Loucy (cell line): ENCODE measurements around the gene RPS3.

ENCODE experiments used
- H2AFZ ChIP-seq: fragments of 200-600 bp; sonication (generic); 2 replicates; pipeline ENCODE4 v1.6.0; 2016; ENCODE audit warnings: antibody characterized with exemption, mild to moderate bottlenecking, low read length, moderate library complexity
- H3F3A ChIP-seq: fragments of 200-600 bp; 2 replicates; pipeline ENCODE4 v1.6.0; 2016; ENCODE audit warnings: antibody characterized with exemption, low read depth, mild to moderate bottlenecking
- H3K27me3 ChIP-seq: fragments of 200-600 bp; sonication (generic); 2 replicates; pipeline ENCODE4 v1.6.1; 2014; ENCODE audit warnings: low read length, mild to moderate bottlenecking; ENCODE audit not compliant: insufficient read depth, poor library complexity, severe bottlenecking
- H3K36me3 ChIP-seq: fragments of 200-600 bp; sonication (generic); 2 replicates; pipeline ENCODE4 v1.6.1; 2016; ENCODE audit warnings: low read length; ENCODE audit not compliant: insufficient read depth
- H3K4me1 ChIP-seq: fragments of 200-600 bp; sonication (generic); 2 replicates; pipeline ENCODE4 v1.5.1; 2014; ENCODE audit warnings: low read length, mild to moderate bottlenecking; ENCODE audit not compliant: insufficient read depth, poor library complexity, severe bottlenecking
- H3K4me2 ChIP-seq: fragments of 200-600 bp; sonication (generic); 2 replicates; pipeline ENCODE4 v1.6.0; 2014; ENCODE audit warnings: antibody characterized with exemption, low read length, low read depth, mild to moderate bottlenecking; ENCODE audit not compliant: poor library complexity, severe bottlenecking
- H3K4me3 ChIP-seq: fragments of 200-600 bp; sonication (generic); 2 replicates; pipeline ENCODE4 v1.5.1; 2014; ENCODE audit warnings: low read length, mild to moderate bottlenecking, mixed read lengths; ENCODE audit not compliant: poor library complexity, severe bottlenecking
- H3K79me2 ChIP-seq: fragments of 200-600 bp; sonication (generic); 2 replicates; pipeline ENCODE4 v1.6.1; 2014; ENCODE audit warnings: low read length; ENCODE audit not compliant: insufficient read depth
- H3K9ac ChIP-seq: fragments of 200-600 bp; sonication (generic); 2 replicates; pipeline ENCODE4 v1.6.0; 2014; ENCODE audit warnings: mild to moderate bottlenecking, low read depth, low read length, moderate library complexity; ENCODE audit not compliant: poor library complexity, severe bottlenecking
- H3K9me2 ChIP-seq: fragments of 200-600 bp; sonication (generic); replicated peaks from 2 replicates; pipeline ENCODE4 v1.6.1; 2016; ENCODE audit warnings: low read depth, low read length, mixed read lengths
- H3K9me3 ChIP-seq: fragments of 200-600 bp; sonication (generic); 2 replicates; pipeline ENCODE4 v1.6.1; 2014; ENCODE audit warnings: mild to moderate bottlenecking, antibody characterized with exemption, low read length, low read depth; ENCODE audit not compliant: insufficient read depth
- H4K20me1 ChIP-seq: fragments of 200-600 bp; sonication (generic); 2 replicates; pipeline ENCODE4 v1.6.0; 2014; ENCODE audit warnings: antibody characterized with exemption, low read length, mild to moderate bottlenecking; ENCODE audit not compliant: insufficient read depth, poor library complexity, severe bottlenecking
- EZH2phosphoT487 ChIP-seq: fragments of 200-600 bp; IDR thresholded peaks from 2 replicates; pipeline ENCODE4 v1.6.1; 2018; ENCODE audit warnings: antibody characterized with exemption, mild to moderate bottlenecking, moderate library complexity, borderline replicate concordance
- TF ChIP-seq, protein P1 (sequence below): fragments of 200-600 bp; sonication (generic); conservative IDR thresholded peaks from 2 replicates; pipeline ENCODE4 v1.5.1; 2014; ENCODE audit warnings: mild to moderate bottlenecking, antibody characterized with exemption, low read length

RPS3 gene

DNA sequence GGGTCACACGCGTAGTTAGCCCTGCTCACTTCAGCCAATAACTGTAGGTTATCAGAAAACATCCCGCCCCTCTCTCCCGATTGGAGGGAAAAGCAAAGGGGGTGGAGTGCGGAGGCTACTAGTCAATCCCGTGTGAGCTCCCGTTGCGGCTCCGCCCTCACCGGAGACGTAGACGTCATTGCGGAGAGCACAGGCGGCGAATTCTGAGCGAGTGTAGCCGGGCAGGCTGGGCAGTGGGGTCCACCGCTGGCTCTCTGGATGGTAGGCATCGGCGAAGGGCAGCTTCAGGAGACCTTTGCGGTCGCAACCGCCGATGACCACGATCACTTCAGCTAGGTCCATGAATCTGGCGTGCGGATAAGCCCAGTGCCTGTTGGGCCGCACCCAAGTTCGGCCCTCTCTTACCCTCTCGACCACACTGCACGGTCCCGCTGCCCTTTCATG, 29.0 kb downstream of the RPS3 start:
- H2AFZ ChIP-seq: no peak overlapping the region
- H3K27me3 ChIP-seq: no peaks in the 10 kb centered on the region
- no peak overlapping the region for H3K4me2 ChIP-seq

GRCh38 chr11:75428989-75429640, 29.8 kb downstream of the RPS3 start:
- Histone ChIP-seq H3K4me2 (no peak overlapping the region), H3F3A (no peaks in the 10 kb centered on the region), H3K27me3 (no peaks in the 10 kb centered on the region), H4K20me1 (no peaks in the 10 kb centered on the region), H3K9me3 (no peaks in the 10 kb centered on the region), H3K4me1 (no peaks in the 10 kb centered on the region), H3K9ac (no peak overlapping the region), H3K4me3 (no peak overlapping the region), H3K36me3 (no peaks in the 10 kb centered on the region), H3K79me2 (no peaks in the 10 kb centered on the region), H3K9me2 (no peaks in the 10 kb centered on the region), H2AFZ (no peak overlapping the region)
- TF ChIP-seq EZH2phosphoT487: no peak
- TF ChIP-seq, protein P1, sequence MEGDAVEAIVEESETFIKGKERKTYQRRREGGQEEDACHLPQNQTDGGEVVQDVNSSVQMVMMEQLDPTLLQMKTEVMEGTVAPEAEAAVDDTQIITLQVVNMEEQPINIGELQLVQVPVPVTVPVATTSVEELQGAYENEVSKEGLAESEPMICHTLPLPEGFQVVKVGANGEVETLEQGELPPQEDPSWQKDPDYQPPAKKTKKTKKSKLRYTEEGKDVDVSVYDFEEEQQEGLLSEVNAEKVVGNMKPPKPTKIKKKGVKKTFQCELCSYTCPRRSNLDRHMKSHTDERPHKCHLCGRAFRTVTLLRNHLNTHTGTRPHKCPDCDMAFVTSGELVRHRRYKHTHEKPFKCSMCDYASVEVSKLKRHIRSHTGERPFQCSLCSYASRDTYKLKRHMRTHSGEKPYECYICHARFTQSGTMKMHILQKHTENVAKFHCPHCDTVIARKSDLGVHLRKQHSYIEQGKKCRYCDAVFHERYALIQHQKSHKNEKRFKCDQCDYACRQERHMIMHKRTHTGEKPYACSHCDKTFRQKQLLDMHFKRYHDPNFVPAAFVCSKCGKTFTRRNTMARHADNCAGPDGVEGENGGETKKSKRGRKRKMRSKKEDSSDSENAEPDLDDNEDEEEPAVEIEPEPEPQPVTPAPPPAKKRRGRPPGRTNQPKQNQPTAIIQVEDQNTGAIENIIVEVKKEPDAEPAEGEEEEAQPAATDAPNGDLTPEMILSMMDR: no peak

More for the DNA sequence above, 29.0 kb downstream of the RPS3 start:
- H3K36me3 ChIP-seq: no peaks in the 10 kb centered on the region
- no peaks in the 10 kb centered on the region for H4K20me1 ChIP-seq
- no peaks in the 10 kb centered on the region for H3F3A ChIP-seq
- no peaks in the 10 kb centered on the region for H3K4me1 ChIP-seq
- no peak overlapping the region for H3K4me3 ChIP-seq
- H3K79me2 ChIP-seq: no peaks in the 10 kb centered on the region
- H3K9me3 ChIP-seq: no peaks in the 10 kb centered on the region
- H3K9ac ChIP-seq: no peak overlapping the region
- H3K9me2 ChIP-seq: no peaks in the 10 kb centered on the region
- TF ChIP-seq EZH2phosphoT487: no peak
- TF ChIP-seq, protein P1: no peak

DNA sequence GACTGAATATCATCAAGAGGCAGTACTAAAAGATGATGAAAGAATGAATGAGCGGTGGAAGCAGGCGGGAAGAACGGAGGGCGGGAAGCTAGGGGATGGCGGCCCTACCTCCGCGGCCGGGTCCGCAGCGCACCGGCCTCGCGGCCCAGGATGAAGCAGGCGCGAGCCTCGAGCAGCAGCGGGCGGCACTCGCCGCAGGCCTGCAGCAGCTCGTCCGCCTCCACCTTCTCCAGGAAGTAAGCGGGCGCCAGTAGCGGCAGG, 30.3 kb downstream of the RPS3 start:
- Histone ChIP-seq H3K4me1 (no peaks in the 10 kb centered on the region), H3K79me2 (no peaks in the 10 kb centered on the region), H3K36me3 (no peaks in the 10 kb centered on the region), H3K4me3 (no peak overlapping the region), H3K9me3 (no peaks in the 10 kb centered on the region), H3K9ac (no peak overlapping the region), H3K9me2 (no peaks in the 10 kb centered on the region), H3K4me2 (no peak overlapping the region), H2AFZ (no peak overlapping the region), H3K27me3 (no peaks in the 10 kb centered on the region), H3F3A (no peaks in the 10 kb centered on the region), H4K20me1 (no peaks in the 10 kb centered on the region)
- TF ChIP-seq, protein P1: no peak
- TF ChIP-seq EZH2phosphoT487: no peak
